Endothelial cell (in vitro differentiated cells): ENCODE results near the gene CENPN. TPM values are rescaled to one million over a fixed set of nuclear protein-coding genes. Genes with fewer than 3 reads are reported as not detected.

ENCODE experiments used
- DNase-seq: peaks from one replicate; pipeline ENCODE4 v3.0.0; 2021; ENCODE audit warnings: low spot score
- H3K27ac Mint-ChIP-seq: one replicate; pipeline ENCODE4 v1.8.0; 2021; ENCODE audit warnings: mixed read lengths, inconsistent platforms; ENCODE audit not compliant: unreplicated experiment
- H3K27me3 Mint-ChIP-seq: one replicate; pipeline ENCODE4 v1.8.0; 2021; ENCODE audit warnings: mild to moderate bottlenecking, moderate library complexity, mixed read lengths, inconsistent platforms; ENCODE audit not compliant: unreplicated experiment
- H3K36me3 Mint-ChIP-seq: one replicate; pipeline ENCODE4 v1.8.0; 2021; ENCODE audit warnings: mild to moderate bottlenecking, low read depth, mixed read lengths, inconsistent platforms; ENCODE audit not compliant: unreplicated experiment
- H3K4me1 Mint-ChIP-seq: one replicate; pipeline ENCODE4 v1.8.0; 2021; ENCODE audit warnings: mild to moderate bottlenecking, mixed read lengths, inconsistent platforms; ENCODE audit not compliant: unreplicated experiment
- H3K4me3 Mint-ChIP-seq: one replicate; pipeline ENCODE4 v1.8.0; 2021; ENCODE audit warnings: mild to moderate bottlenecking, mixed read lengths, inconsistent platforms; ENCODE audit not compliant: unreplicated experiment
- H3K9me3 Mint-ChIP-seq: one replicate; pipeline ENCODE4 v1.8.0; 2021; ENCODE audit warnings: mixed read lengths, inconsistent platforms; ENCODE audit not compliant: unreplicated experiment
- CTCF ChIP-seq: fragments of 200-600 bp; sonication (generic); IDR thresholded peaks from one replicate; pipeline ENCODE4 v1.5.0; 2021; ENCODE audit warnings: antibody characterized with exemption; ENCODE audit not compliant: unreplicated experiment
- total RNA-seq: library from RNA; stranded (reverse); fragmentation: NEBNext Ultra II Directional; extraction: Animal tissue kit (Norgen Biotek cat#: 25700); gene quantifications from one replicate; pipeline ENCODE4 v1.2.1, GENCODE V29; 2021; ENCODE audit not compliant: unreplicated experiment

The CENPN gene
- total RNA-seq, 1 donor from 2014 or later = 17.0 TPM

- Mint-ChIP-seq H3K27me3 (peaks cover 2% of the 10 kb centered on the region), H3K9me3 (no peaks in the 10 kb centered on the region), H3K4me1 (peaks cover 2% of the 10 kb centered on the region), H3K4me3 (no peak overlapping the region), H3K27ac (no peak overlapping the region), H3K36me3 (no peaks in the 10 kb centered on the region)
- peak; percentile 81 for DNase-seq
- TF ChIP-seq CTCF = no peak
Observed at GRCh38 chr16:81076566-81077075, 69.6 kb downstream of the CENPN start.

GRCh38 chr16:81077076-81077940 lies 70.3 kb downstream of the CENPN start, which contains the start of gene C16orf46:
TSS of gene C16orf46 (minus strand) at chr16:81077238. CDS start at chr16:81063955, 13,283 bp downstream.
- H3K27ac Mint-ChIP-seq = no peak within 1 kb of the TSS

GRCh38 chr16:81080233-81080632 lies 73.2 kb downstream of the CENPN start:
- H3K27me3 Mint-ChIP-seq = no peaks in the 10 kb centered on the region
- no peak overlapping the region for H3K4me3 Mint-ChIP-seq
- peaks cover 2% of the 10 kb centered on the region for H3K4me1 Mint-ChIP-seq
- H3K36me3 Mint-ChIP-seq = no peaks in the 10 kb centered on the region
- H3K27ac Mint-ChIP-seq = no peak overlapping the region
- TF ChIP-seq CTCF = no peak
- DNase-seq = no peak
- H3K9me3 Mint-ChIP-seq = no peaks in the 10 kb centered on the region

More at GRCh38 chr16:81077076-81077940, 70.3 kb downstream of the CENPN start, which contains the start of gene C16orf46:
- H3K9me3 Mint-ChIP-seq = no peaks in the 10 kb centered on the region
- H3K36me3 Mint-ChIP-seq = no peaks in the 10 kb centered on the region
- DNase-seq = peak; percentile 98
- no peak for TF ChIP-seq CTCF
- no peak within 1 kb of the TSS for H3K4me3 Mint-ChIP-seq
- peaks cover 2% of the 10 kb centered on the region for H3K27me3 Mint-ChIP-seq
- peaks cover 2% of the 10 kb centered on the region for H3K4me1 Mint-ChIP-seq

GRCh38 chr16:81081014-81081413 lies 74.0 kb downstream of the CENPN start:
- no peak for DNase-seq
- Mint-ChIP-seq H3K27ac (no peak overlapping the region), H3K4me1 (peaks cover 2% of the 10 kb centered on the region), H3K36me3 (no peaks in the 10 kb centered on the region), H3K4me3 (no peak overlapping the region), H3K9me3 (no peaks in the 10 kb centered on the region), H3K27me3 (no peaks in the 10 kb centered on the region)
- TF ChIP-seq CTCF = no peak

Other genes with a start within 250 kb of the CENPN start
- gene CDYL2, start 202.6 kb upstream of the CENPN start, total RNA-seq = 26.6 TPM
- gene CMC2, start 329 bp upstream of the CENPN start, total RNA-seq = 51.1 TPM
- gene ATMIN, start 28.6 kb downstream of the CENPN start, total RNA-seq = 33.2 TPM
- gene C16orf46, start 70.0 kb downstream of the CENPN start, total RNA-seq = 0.18 TPM
- gene GCSH, start 89.2 kb downstream of the CENPN start, total RNA-seq = 30.3 TPM
- gene BCO1, start 231.5 kb downstream of the CENPN start, total RNA-seq = not detected